ENCODE measurements around the gene RBM33. TPM values are rescaled to one million over a fixed set of nuclear protein-coding genes. Genes with fewer than 3 reads are reported as not detected.

The RBM33 gene
- total RNA-seq, 1 experiment from 2014 or later, result 61.1 TPM

DNA sequence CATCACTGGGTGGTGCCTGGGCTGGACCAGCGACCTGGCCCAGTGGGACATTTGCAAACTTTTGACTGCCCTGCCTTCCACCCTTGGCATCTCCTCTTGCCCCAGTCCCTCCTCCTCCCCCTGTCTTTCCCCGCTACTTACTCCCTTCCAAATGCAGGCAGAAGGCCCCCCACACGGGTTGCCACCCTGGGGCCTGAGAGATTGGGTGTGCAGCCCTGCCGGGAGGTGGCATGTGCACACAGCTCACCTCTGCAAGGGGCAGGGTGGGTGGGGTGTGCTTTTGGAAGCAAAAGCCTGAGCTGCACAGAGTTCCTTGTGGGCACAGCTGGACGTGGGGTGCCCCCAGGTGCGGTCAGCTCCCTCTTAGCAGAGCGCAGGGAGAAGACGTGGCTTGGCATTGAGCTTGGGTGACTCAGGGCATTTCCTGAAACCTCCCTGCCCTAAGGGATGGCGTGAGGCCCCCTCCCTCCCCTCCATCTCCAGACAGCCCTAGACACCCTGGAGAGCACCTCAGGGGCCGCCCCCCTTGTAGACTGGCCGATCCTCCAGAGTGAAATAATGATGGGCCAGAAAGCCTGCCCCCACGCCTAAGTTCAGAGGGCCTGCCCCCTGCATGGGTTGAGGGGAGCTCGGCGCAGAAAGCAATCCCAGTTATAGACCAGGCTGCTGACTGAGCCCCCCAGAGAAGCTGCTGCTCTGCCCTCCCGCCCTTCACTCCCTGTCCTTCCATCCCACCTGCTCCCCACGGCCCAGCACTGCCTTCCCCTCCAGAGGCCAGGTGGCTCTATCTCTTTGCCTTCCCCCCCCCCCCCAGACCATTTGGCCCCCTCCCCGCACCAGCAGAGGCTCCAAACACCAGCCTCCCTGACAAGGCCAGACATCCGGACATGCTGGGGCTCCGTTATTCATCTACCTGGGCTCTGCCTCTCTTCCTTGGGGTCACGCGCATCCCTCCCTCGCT, 170.1 kb downstream of the RBM33 start:
- H3K27ac ChIP-seq (ENCODE audit: low read length), result no peak overlapping the region
- H3K27me3 ChIP-seq (ENCODE audit: control insufficient read depth, insufficient read depth, low read length), result peaks cover 2% of the 10 kb centered on the region; the same call in 1 of the 2 replicates
- POLR2A ChIA-PET, result no interaction called here
- DNase-seq (ENCODE audit: low read depth, low spot score) (no peak), ATAC-seq (peak; percentile 22)
- in situ Hi-C loops (cut with HindIII; ENCODE audit: low pct_unique_long_range_greater_than_20kb, low sequenced_read_pairs) (no loop called here), intact Hi-C loops (cut with micrococcal nuclease; ENCODE audit: unreplicated experiment) (loop anchor here (5.0 to 10.0 kb wide), 2 partner anchors 320 to 658 kb away; no protein-coding TSS in a partner anchor)
- H3K4me3 ChIP-seq (ENCODE audit: low read depth in 2 of 2, low read length in 2 of 2), result no peak overlapping the region
- H3K4me1 ChIP-seq (ENCODE audit: control insufficient read depth, insufficient read depth, low read length), result peaks cover 46% of the 10 kb centered on the region
- H3K9me3 ChIP-seq (ENCODE audit: control insufficient read depth, insufficient read depth, low read depth, low read length), result no peaks in the 10 kb centered on the region
- TF ChIP-seq, protein P1, sequence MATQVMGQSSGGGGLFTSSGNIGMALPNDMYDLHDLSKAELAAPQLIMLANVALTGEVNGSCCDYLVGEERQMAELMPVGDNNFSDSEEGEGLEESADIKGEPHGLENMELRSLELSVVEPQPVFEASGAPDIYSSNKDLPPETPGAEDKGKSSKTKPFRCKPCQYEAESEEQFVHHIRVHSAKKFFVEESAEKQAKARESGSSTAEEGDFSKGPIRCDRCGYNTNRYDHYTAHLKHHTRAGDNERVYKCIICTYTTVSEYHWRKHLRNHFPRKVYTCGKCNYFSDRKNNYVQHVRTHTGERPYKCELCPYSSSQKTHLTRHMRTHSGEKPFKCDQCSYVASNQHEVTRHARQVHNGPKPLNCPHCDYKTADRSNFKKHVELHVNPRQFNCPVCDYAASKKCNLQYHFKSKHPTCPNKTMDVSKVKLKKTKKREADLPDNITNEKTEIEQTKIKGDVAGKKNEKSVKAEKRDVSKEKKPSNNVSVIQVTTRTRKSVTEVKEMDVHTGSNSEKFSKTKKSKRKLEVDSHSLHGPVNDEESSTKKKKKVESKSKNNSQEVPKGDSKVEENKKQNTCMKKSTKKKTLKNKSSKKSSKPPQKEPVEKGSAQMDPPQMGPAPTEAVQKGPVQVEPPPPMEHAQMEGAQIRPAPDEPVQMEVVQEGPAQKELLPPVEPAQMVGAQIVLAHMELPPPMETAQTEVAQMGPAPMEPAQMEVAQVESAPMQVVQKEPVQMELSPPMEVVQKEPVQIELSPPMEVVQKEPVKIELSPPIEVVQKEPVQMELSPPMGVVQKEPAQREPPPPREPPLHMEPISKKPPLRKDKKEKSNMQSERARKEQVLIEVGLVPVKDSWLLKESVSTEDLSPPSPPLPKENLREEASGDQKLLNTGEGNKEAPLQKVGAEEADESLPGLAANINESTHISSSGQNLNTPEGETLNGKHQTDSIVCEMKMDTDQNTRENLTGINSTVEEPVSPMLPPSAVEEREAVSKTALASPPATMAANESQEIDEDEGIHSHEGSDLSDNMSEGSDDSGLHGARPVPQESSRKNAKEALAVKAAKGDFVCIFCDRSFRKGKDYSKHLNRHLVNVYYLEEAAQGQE (IDR thresholded peaks at IDR 0.05; ENCODE audit: insufficient read depth in 1 of 2, low read depth in 2 of 2, low read length in 1 of 2), result no peak
- TF ChIP-seq, protein P2, sequence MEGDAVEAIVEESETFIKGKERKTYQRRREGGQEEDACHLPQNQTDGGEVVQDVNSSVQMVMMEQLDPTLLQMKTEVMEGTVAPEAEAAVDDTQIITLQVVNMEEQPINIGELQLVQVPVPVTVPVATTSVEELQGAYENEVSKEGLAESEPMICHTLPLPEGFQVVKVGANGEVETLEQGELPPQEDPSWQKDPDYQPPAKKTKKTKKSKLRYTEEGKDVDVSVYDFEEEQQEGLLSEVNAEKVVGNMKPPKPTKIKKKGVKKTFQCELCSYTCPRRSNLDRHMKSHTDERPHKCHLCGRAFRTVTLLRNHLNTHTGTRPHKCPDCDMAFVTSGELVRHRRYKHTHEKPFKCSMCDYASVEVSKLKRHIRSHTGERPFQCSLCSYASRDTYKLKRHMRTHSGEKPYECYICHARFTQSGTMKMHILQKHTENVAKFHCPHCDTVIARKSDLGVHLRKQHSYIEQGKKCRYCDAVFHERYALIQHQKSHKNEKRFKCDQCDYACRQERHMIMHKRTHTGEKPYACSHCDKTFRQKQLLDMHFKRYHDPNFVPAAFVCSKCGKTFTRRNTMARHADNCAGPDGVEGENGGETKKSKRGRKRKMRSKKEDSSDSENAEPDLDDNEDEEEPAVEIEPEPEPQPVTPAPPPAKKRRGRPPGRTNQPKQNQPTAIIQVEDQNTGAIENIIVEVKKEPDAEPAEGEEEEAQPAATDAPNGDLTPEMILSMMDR (IDR thresholded peaks at IDR 0.05), result no peak
- TF ChIP-seq POLR2AphosphoS5 (IDR thresholded peaks at IDR 0.05; ENCODE audit: low read depth, low read length) (no peak), TCF7L2 (IDR thresholded peaks at IDR 0.05; ENCODE audit: low read depth, low read length) (no peak), SIN3A (IDR thresholded peaks at IDR 0.05; ENCODE audit: borderline replicate concordance, insufficient read depth, low read depth, low read length) (no peak)
- BruUV-seq (replicated peaks), result no TSS peak
- CTCF ChIA-PET, result interaction anchor here (0.6 to 0.7 kb wide), 2 partner anchors 169 to 692 kb away, joined by 3 to 5 read pairs; no protein-coding TSS in a partner anchor
- no peaks in the 10 kb centered on the region for H3K36me3 ChIP-seq (ENCODE audit: control insufficient read depth, insufficient read depth, low read length)

DNA sequence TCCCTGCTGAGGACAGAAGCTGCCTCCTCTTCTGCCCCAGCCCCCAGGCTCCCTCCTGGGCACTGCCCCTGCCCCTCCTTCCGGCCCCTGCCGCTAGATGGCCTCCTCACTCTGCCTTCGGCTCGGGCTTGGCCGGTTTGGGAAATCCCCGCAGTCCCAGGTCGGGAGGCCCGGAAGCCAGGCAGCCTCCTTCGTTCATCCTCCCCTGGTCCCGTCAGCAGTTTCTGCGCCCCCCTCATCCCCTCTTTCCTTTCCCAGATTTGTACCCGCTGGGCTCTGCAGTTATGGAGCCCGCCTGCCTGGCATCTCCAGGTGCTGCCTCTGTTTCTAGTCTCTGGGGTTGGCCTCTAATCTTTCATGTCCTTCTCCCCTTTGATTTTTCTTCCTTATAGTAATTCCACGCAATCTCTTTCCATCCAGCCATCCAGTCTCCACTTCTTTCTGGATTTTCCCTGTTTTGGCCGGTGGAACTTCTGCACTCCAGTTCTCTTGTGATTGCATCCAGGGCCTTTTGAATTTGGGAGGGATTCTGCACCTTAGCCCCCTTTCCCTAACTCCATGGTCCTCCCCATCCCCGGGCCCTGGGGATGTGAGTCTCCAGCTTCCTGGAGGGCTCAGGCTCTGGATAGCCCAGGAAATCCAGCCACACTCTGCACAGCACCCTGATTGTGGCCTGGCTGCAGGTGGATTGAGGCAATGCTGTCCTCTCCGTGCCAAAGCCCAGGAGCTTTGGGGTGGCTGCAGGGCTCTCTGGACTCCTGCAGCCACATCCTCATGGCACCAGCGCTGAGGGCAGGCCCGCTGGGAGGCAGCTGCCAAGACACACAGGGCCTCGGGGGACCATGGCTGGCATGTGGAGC, 171.1 kb downstream of the RBM33 start:
- ChIA-PET POLR2A (no interaction called here), CTCF (interaction anchor here (0.6 kb wide), 1 partner anchor 14 kb away, joined by 8 read pairs; no protein-coding TSS in a partner anchor)
- Histone ChIP-seq H3K4me1 (ENCODE audit: control insufficient read depth, insufficient read depth, low read length) (peaks cover 45% of the 10 kb centered on the region), H3K9me3 (ENCODE audit: control insufficient read depth, insufficient read depth, low read depth, low read length) (no peaks in the 10 kb centered on the region), H3K27me3 (ENCODE audit: control insufficient read depth, insufficient read depth, low read length) (peaks cover 2% of the 10 kb centered on the region; the same call in 1 of the 2 replicates), H3K4me3 (ENCODE audit: low read depth in 2 of 2, low read length in 2 of 2) (no peak overlapping the region), H3K27ac (ENCODE audit: low read length) (peak overlapping the region; percentile 65), H3K36me3 (ENCODE audit: control insufficient read depth, insufficient read depth, low read length) (no peaks in the 10 kb centered on the region)
- intact Hi-C loops (cut with micrococcal nuclease; ENCODE audit: unreplicated experiment), result loop anchor here (10.0 kb wide), 1 partner anchor 319 kb away; no protein-coding TSS in a partner anchor
- DNase-seq (ENCODE audit: low read depth, low spot score), result no peak
- no TSS peak for BruUV-seq (replicated peaks)
- in situ Hi-C loops (cut with HindIII; ENCODE audit: low pct_unique_long_range_greater_than_20kb, low sequenced_read_pairs), result no loop called here
- peak; percentile 80 for ATAC-seq
- no peak for TF ChIP-seq POLR2AphosphoS5 (IDR thresholded peaks at IDR 0.05; ENCODE audit: low read depth, low read length)
- TF ChIP-seq, protein P2 (IDR thresholded peaks at IDR 0.05), result peak; percentile 93
